Cardiac muscle cell (in vitro differentiated cells and primary cell): ENCODE measurements around the gene PAH. TPM values are rescaled to one million over a fixed set of nuclear protein-coding genes. Genes with fewer than 3 reads are reported as not detected.
"Not testable (repeated sequence)": the region's sequence is repeated elsewhere in the genome, so short reads cannot be mapped to it uniquely, and the experiment has no call there.

Experiments
- DNase-seq, 2 donors: peaks; one replicate each; pipeline versions ENCODE4 v3.0.0 to v3.0.0-alpha.2; 2010 to 2017; ENCODE audit warnings: low read depth in 1 of 2, low spot score in 1 of 2
- H3K27ac ChIP-seq: fragments of 200-600 bp; sonication (generic); 2 replicates; pipeline ENCODE4 v1.5.1; 2016
- H3K27me3 ChIP-seq: fragments of 200-600 bp; sonication (generic); 2 replicates; pipeline ENCODE4 v1.6.0; 2016; ENCODE audit warnings: control low read depth
- H3K36me3 ChIP-seq: fragments of 200-600 bp; sonication (generic); 2 replicates; pipeline ENCODE4 v1.5.1; 2016; ENCODE audit warnings: control low read depth
- H3K4me1 ChIP-seq: fragments of 200-600 bp; sonication (generic); 2 replicates; pipeline ENCODE4 v1.8.1; 2017; ENCODE audit warnings: low read depth, mild to moderate bottlenecking, mixed run types
- H3K4me3 ChIP-seq: fragments of 200-600 bp; sonication (generic); 2 replicates; pipeline ENCODE4 v1.5.1; 2016; ENCODE audit warnings: mild to moderate bottlenecking
- H3K9me3 ChIP-seq: fragments of 200-600 bp; sonication (generic); 2 replicates; pipeline ENCODE4 v1.5.1; 2017; ENCODE audit warnings: low read depth, mild to moderate bottlenecking, control low read depth
- polyA plus RNA-seq: library from polyadenylated mRNA; unstranded; fragments of >200 nt; fragmentation: Nextera tagmentation; extraction: Ambion mirVana; gene quantifications from 2 replicates; pipeline ENCODE4 v1.2.1, GENCODE V29; 2016
- total RNA-seq: library from RNA; depleted of rRNA; stranded (reverse); fragments of >200 nt; gene quantifications from 2 replicates; pipeline ENCODE4 v1.2.3, GENCODE V29; 2016
- TF ChIP-seq, protein P1 (sequence below): IDR thresholded peaks from 2 replicates; pipeline ENCODE4 v1.5.1; 2012; ENCODE audit warnings: low read depth, mild to moderate bottlenecking, low read length

PAH gene
- total and polyA plus RNA-seq, 2 experiments from 2014 or later, result 0.18 TPM; not detected in 1

DNA sequence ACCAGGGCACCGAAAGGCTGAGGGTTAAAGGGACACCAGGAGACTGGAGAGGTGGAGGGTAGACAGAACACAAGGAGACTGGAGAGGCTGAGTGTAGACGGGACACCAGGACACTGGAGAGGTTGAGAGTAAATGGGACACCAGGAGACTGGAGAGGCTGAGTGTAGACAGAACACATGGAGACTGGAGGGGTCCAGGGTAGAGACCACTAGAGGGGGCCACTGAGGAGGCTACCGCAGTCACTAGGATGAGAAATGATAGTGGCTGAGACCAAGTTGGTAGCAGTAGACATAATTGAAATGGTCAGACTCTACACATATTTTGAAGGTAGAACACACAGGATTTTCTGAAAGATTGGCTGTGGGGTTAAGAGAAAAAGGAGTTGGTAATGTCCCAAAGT, 68.2 kb downstream of the PAH start:
- DNase-seq, result no peak
- H3K27me3 ChIP-seq, result no peaks in the 10 kb centered on the region
- H3K27ac ChIP-seq, result no peak overlapping the region
- no peaks in the 10 kb centered on the region for H3K9me3 ChIP-seq
- no peaks in the 10 kb centered on the region for H3K4me1 ChIP-seq
- TF ChIP-seq, protein P1, sequence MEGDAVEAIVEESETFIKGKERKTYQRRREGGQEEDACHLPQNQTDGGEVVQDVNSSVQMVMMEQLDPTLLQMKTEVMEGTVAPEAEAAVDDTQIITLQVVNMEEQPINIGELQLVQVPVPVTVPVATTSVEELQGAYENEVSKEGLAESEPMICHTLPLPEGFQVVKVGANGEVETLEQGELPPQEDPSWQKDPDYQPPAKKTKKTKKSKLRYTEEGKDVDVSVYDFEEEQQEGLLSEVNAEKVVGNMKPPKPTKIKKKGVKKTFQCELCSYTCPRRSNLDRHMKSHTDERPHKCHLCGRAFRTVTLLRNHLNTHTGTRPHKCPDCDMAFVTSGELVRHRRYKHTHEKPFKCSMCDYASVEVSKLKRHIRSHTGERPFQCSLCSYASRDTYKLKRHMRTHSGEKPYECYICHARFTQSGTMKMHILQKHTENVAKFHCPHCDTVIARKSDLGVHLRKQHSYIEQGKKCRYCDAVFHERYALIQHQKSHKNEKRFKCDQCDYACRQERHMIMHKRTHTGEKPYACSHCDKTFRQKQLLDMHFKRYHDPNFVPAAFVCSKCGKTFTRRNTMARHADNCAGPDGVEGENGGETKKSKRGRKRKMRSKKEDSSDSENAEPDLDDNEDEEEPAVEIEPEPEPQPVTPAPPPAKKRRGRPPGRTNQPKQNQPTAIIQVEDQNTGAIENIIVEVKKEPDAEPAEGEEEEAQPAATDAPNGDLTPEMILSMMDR, result no peak
- no peaks in the 10 kb centered on the region for H3K36me3 ChIP-seq
- no peak overlapping the region for H3K4me3 ChIP-seq

DNA sequence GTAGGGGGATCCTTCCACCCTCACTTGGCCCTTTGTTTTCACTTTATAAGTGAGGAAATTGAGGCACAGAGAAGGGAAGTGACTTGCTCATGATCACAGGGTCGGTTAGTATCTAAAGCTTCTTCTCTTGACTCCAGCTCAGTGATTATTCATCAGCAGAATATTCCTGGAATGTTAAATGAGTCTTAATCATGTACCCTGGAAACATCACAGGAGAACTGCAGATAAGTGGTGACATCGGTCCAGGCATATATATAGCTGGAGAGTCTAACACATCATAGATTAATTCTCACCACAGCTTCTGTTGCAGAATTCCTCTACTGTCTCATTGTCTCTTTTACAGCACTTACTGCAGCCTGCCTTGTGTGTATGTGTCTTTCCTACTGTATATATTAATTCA, 69.9 kb downstream of the PAH start:
- Histone ChIP-seq H3K27me3 (no peaks in the 10 kb centered on the region), H3K9me3 (no peaks in the 10 kb centered on the region), H3K4me3 (no peak overlapping the region), H3K4me1 (no peaks in the 10 kb centered on the region), H3K27ac (no peak overlapping the region), H3K36me3 (no peaks in the 10 kb centered on the region)
- TF ChIP-seq, protein P1, result no peak
- DNase-seq, result peak in 1 of 2 donors; percentile 1

DNA sequence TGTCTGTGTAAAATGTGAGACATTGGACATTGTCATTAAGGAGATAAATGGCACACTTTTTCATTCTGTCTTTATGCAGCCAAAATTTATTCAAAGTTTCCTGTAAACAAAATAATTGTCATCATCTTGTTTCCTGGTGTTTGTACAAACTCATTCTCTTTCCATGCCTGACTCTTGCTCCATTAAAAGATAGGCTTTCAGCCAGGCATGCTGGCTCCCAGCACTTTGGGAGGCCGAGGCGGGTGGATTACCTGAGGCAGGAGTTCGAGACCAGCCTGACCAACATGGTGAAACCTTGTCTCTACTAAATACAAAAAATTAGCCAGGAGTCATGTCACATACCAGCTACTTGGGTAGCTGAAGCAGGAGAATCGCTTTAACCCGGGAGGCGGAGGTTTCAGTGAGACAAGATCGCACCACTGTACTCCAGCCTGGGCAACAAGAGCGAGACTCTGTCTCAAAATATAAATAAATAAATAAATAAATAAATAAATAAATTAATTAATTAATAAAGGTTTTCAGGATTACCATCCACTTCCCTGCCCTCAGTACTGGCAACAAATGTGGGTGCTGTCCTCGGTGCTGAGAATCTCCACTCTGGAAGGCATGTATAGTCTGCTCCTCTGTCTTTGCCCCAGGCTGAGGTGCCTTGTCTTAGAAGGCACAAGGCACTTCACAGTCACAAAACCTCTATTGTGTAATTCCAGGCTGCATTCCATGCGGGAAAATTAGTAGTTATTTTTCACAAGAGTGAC, 83.2 kb downstream of the PAH start:
- H3K27me3 ChIP-seq, result no peaks in the 10 kb centered on the region
- peak in 1 of 2 donors; percentile 76 for DNase-seq
- TF ChIP-seq, protein P1, result no peak

DNA sequence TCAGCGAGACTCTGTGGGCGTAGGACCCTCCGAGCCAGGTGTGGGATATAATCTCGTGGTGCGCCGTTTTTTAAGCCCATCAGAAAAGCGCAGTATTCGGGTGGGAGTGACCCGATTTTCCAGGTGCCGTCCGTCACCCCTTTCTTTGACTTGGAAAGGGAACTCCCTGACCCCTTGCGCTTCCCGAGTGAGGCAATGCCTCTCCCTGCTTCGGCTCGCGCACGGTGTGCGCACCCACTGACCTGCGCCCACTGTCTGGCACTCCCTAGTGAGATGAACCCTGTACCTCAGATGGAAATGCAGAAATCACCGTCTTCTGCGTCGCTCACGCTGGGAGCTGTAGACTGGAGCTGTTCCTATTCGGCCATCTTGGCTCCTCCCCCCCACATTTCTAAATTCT, 84.2 kb downstream of the PAH start:
- not testable (repeated sequence) for H3K27me3 ChIP-seq, H3K9me3 ChIP-seq, H3K4me3 ChIP-seq, DNase-seq, H3K36me3 ChIP-seq, H3K4me1 ChIP-seq, H3K27ac ChIP-seq

More for the DNA sequence above, 83.2 kb downstream of the PAH start:
- no peaks in the 10 kb centered on the region for H3K4me1 ChIP-seq
- H3K4me3 ChIP-seq, result no peak overlapping the region
- H3K27ac ChIP-seq, result no peak overlapping the region
- H3K9me3 ChIP-seq, result no peaks in the 10 kb centered on the region
- H3K36me3 ChIP-seq, result no peaks in the 10 kb centered on the region

DNA sequence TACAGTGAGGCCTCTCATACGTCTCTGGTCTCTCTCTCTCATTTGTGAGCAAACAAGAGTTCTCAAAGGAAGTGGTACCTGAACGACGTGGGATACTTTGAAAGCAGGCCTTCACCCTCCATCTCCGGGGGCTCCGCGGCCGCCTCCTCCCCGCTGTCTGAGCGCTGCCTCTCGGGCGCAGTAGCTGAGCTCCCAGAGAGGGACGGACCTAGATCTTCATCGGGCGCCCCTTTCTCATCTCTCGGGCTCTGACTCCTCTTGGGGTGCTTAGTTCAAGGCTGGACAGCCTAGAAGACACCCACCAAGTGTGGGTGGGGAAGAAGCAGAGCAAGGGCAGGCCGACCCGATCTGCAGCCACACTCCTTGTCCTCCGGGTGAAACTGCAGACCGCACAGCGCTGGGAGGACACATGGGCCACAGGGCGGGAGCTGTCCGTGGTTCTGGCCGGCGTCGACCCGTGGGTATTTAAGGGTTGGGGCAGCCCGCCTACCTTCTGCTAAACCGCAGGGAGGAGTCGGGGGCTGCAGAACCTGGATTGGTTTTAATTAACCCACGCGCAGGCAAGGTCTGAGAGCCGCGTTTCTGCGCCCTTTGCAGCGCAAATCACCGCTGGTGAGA, 92.7 kb downstream of the PAH start:
- Histone ChIP-seq H3K9me3 (no peaks in the 10 kb centered on the region), H3K4me3 (no peak overlapping the region), H3K36me3 (no peaks in the 10 kb centered on the region), H3K4me1 (no peaks in the 10 kb centered on the region), H3K27me3 (peaks cover 61% of the 10 kb centered on the region), H3K27ac (no peak overlapping the region)
- DNase-seq, result peak; percentile 37 to 89
- TF ChIP-seq, protein P1, result no peak

DNA sequence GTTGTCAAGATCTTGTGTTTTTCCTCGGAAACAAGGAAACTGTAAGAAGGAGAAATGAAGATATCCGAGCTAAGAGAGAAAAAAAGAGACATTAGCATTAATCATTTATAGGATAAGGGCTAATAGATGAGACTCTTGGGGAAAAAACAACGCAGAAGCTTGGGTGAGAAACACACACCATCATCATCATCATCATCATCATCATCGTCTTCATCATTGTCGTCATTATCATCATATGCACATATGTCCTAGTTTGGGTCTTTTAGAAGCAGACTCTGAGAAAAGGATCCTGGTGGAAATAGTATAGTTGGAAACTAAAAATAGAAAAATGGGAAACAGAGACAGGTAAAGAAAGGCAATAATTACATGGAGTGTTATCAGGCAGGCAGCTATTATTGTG, 95.9 kb downstream of the PAH start:
- DNase-seq, result no peak
- Histone ChIP-seq H3K9me3 (no peaks in the 10 kb centered on the region), H3K27ac (no peak overlapping the region), H3K4me1 (no peaks in the 10 kb centered on the region), H3K27me3 (peaks cover 56% of the 10 kb centered on the region), H3K4me3 (no peak overlapping the region), H3K36me3 (no peaks in the 10 kb centered on the region)
- TF ChIP-seq, protein P1, result no peak
